Measurements from ENCODE around the gene C18orf63.

Gene C18orf63

GRCh38 chr18:74381621-74382295, 66.1 kb downstream of the C18orf63 start:
- no peak for DNase-seq

GRCh38 chr18:74382481-74383017, 66.9 kb downstream of the C18orf63 start:
- no peak for DNase-seq

GRCh38 chr18:74387383-74387782, 71.7 kb downstream of the C18orf63 start:
- DNase-seq: no peak

- DNase-seq: no peak
Observed at GRCh38 chr18:74388227-74388626, 72.6 kb downstream of the C18orf63 start.

GRCh38 chr18:74389171-74389927, 73.7 kb downstream of the C18orf63 start:
- DNase-seq: no peak

GRCh38 chr18:74389991-74390390, 74.4 kb downstream of the C18orf63 start:
- no peak for DNase-seq

- no peak for DNase-seq
Observed at GRCh38 chr18:74390900-74391299, 75.3 kb downstream of the C18orf63 start.

GRCh38 chr18:74392323-74392722, 76.7 kb downstream of the C18orf63 start:
- no peak for DNase-seq

- no peak for DNase-seq
Observed at GRCh38 chr18:74395006-74395405, 79.4 kb downstream of the C18orf63 start.

GRCh38 chr18:74395648-74396154, 80.1 kb downstream of the C18orf63 start:
- DNase-seq: no peak

GRCh38 chr18:74396171-74397169, 80.8 kb downstream of the C18orf63 start:
- peak; percentile 61 for DNase-seq

GRCh38 chr18:74397572-74397971, 81.9 kb downstream of the C18orf63 start:
- no peak for DNase-seq

GRCh38 chr18:74399091-74399887, 83.7 kb downstream of the C18orf63 start:
- DNase-seq: no peak

GRCh38 chr18:74400813-74401212, 85.2 kb downstream of the C18orf63 start:
- no peak for DNase-seq

GRCh38 chr18:74402806-74403433, 87.3 kb downstream of the C18orf63 start:
- no peak for DNase-seq

- DNase-seq: no peak
Observed at GRCh38 chr18:74407888-74408287, 92.2 kb downstream of the C18orf63 start.

Measured in right forelimb (tissue), 1 donor.